GM12878 (cell line): ENCODE results near the gene ENDOG. TPM values are rescaled to one million over a fixed set of nuclear protein-coding genes. Genes with fewer than 3 reads are reported as not detected.

Experiments used
- ATAC-seq: fragments of 200-7000 bp; cut with Tn5 transposase; 3 replicates; pipeline ENCODE4 v1.9.1; 2020; ENCODE audit warnings: mild to moderate bottlenecking, moderate library complexity
- BruUV-seq: library from RNA; stranded (reverse); fragments of 400-500 nt; replicated peaks from 2 replicates; lab custom pipeline; 2021; lab: Mats Ljungman, UMichigan
- CTCF ChIA-PET: fragments of 300-600 bp; sonication (Branson Sonifier 250); formaldehyde crosslinking; extraction: SDS; loops from one replicate; lab custom pipeline; 2021; ENCODE audit warnings: inconsistent platforms; lab: Yijun Ruan, JAX
- POLR2A ChIA-PET: fragments of 350-600 bp; formaldehyde crosslinking; extraction: SDS; loops from one replicate; lab custom pipeline; 2021; ENCODE audit warnings: inconsistent platforms; lab: Charles Lee
- RAD21 ChIA-PET: fragments of 300-600 bp; sonication (Branson Sonifier 250); formaldehyde crosslinking; loops from one replicate; lab custom pipeline; 2023; ENCODE audit warnings: antibody characterized with exemption; ENCODE audit not compliant: unreplicated experiment; lab: Charles Lee
- SMC1A ChIA-PET: fragments of 300-600 bp; sonication (Branson Sonifier 250); formaldehyde crosslinking; loops from one replicate; lab custom pipeline; 2023; ENCODE audit not compliant: unreplicated experiment, uncharacterized antibody; lab: Charles Lee
- DNase-seq: peaks from one replicate; pipeline ENCODE4 v3.0.0-alpha.2; 2011; ENCODE audit warnings: low read depth, low spot score
- FAIRE-seq: peaks from 3 replicates; lab custom pipeline; 2011; peaks lifted over from hg19 to GRCh38; lab: Jason Lieb, UNC
- H2AFZ ChIP-seq: 2 replicates; pipeline ENCODE4 v1.6.0; 2011; ENCODE audit warnings: low read depth, low read length, control low read depth; ENCODE audit not compliant: control insufficient read depth
- H3K27ac ChIP-seq: 2 replicates; pipeline ENCODE4 v1.5.1; 2011; ENCODE audit warnings: control low read depth; ENCODE audit not compliant: control insufficient read depth, insufficient read depth
- H3K27me3 ChIP-seq, 2 experiments: replicated peaks in 1 of 2; 2 replicates each; pipeline versions ENCODE4 v1.6.0 to v1.6.1; 2011; ENCODE audit warnings: low read length in 1 of 2; ENCODE audit not compliant: control insufficient read depth in 2 of 2, insufficient read depth in 2 of 2
- H3K36me3 ChIP-seq, 2 experiments: 2 replicates each; pipeline ENCODE4 v1.5.1; 2011; ENCODE audit warnings: low read length in 1 of 2; ENCODE audit not compliant: control insufficient read depth in 2 of 2, insufficient read depth in 2 of 2
- H3K4me1 ChIP-seq: 2 replicates; pipeline ENCODE4 v1.6.1; 2011; ENCODE audit warnings: mild to moderate bottlenecking, low read length, moderate library complexity, mixed read lengths; ENCODE audit not compliant: control insufficient read depth, insufficient read depth
- H3K4me2 ChIP-seq: 2 replicates; pipeline ENCODE4 v1.6.0; 2011; ENCODE audit warnings: control low read depth; ENCODE audit not compliant: control insufficient read depth, insufficient read depth
- H3K4me3 ChIP-seq: fragments of 200-600 bp; sonication (generic); 2 replicates; pipeline ENCODE4 v1.5.1; 2016
- H3K79me2 ChIP-seq: 2 replicates; pipeline ENCODE4 v1.6.0; 2011; ENCODE audit warnings: low read length; ENCODE audit not compliant: control insufficient read depth, insufficient read depth
- H3K9ac ChIP-seq: 2 replicates; pipeline ENCODE4 v1.8.0; 2011; ENCODE audit warnings: low read length, control low read depth, mixed read lengths; ENCODE audit not compliant: control insufficient read depth, insufficient read depth
- H3K9me3 ChIP-seq: replicated peaks from 3 replicates; pipeline ENCODE4 v1.5.1; 2011; ENCODE audit warnings: mild to moderate bottlenecking, low read length; ENCODE audit not compliant: control insufficient read depth, insufficient read depth
- H4K20me1 ChIP-seq: 2 replicates; pipeline ENCODE4 v1.6.0; 2011; ENCODE audit not compliant: control insufficient read depth, insufficient read depth
- ASH2L ChIP-seq: fragments of 300-600, 200-600 bp; sonication (generic); IDR thresholded peaks from 2 replicates; pipeline ENCODE4 v1.6.1; 2017; ENCODE audit warnings: low read depth, mild to moderate bottlenecking, borderline replicate concordance
- CHD2 ChIP-seq: IDR thresholded peaks from 2 replicates; pipeline ENCODE4 v1.6.1; 2011; ENCODE audit warnings: low read depth, low read length, improper control_type of control experiment, borderline replicate concordance
- CREB1 ChIP-seq: IDR thresholded peaks from 2 replicates; pipeline ENCODE4 v1.6.1; 2012; ENCODE audit warnings: low read depth, mild to moderate bottlenecking, inconsistent platforms
- HCFC1 ChIP-seq: fragments of 150-350 bp; IDR thresholded peaks from 2 replicates; pipeline ENCODE4 v1.6.1; 2014; ENCODE audit warnings: low read length
- STAT3 ChIP-seq: IDR thresholded peaks from 2 replicates; pipeline ENCODE4 v1.6.1; 2011; ENCODE audit warnings: low read depth, low read length, improper control_type of control experiment
- TCF3 ChIP-seq: IDR thresholded peaks from 2 replicates; pipeline ENCODE4 v1.6.1; 2012; ENCODE audit warnings: low read depth, mild to moderate bottlenecking, low read length, borderline replicate concordance; ENCODE audit not compliant: insufficient read depth
- TCF7 ChIP-seq: IDR thresholded peaks from 2 replicates; pipeline ENCODE4 v1.6.1; 2014; ENCODE audit warnings: antibody characterized with exemption, borderline replicate concordance
- ZNF217 ChIP-seq: fragments of 450-650 bp; IDR thresholded peaks from 2 replicates; pipeline ENCODE4 v1.6.1; 2017; ENCODE audit warnings: antibody characterized with exemption, mild to moderate bottlenecking
- WGBS: methylation state at CpG from one replicate; pipeline ENCODE4 v1.1.6; 2016; ENCODE audit warnings: low lambda C conversion rate; ENCODE audit not compliant: insufficient replicate concordance, insufficient coverage; ENCODE audit errors: missing lambda C conversion rate; 5-methylcytosine and 5-hydroxymethylcytosine counted together
- in situ Hi-C: fragments of 300-500 bp; cut with MboI; formaldehyde crosslinking; loops from 9 replicates; pipeline ENCODE4 v1.14.3; 2018; ENCODE audit warnings: mixed read lengths
- intact Hi-C: fragments of 100-400 bp; cut with micrococcal nuclease; formaldehyde crosslinking; loops from one replicate; pipeline ENCODE4 v1.14.2; 2022; ENCODE audit not compliant: unreplicated experiment
- polyA plus RNA-seq, 11 experiments: library from polyadenylated mRNA; depleted of rRNA in 4 of 11; unstranded in 6 of 11; stranded (reverse) in 5 of 11; fragments of >200 nt; fragmentation: Nextera tagmentation in 4 of 11; fragmentation: Illumina TruSeq in 1 of 11; extraction: Ambion mirVana in 4 of 11; extraction: Trizol in 1 of 11; gene quantifications; 1 replicate in 1 of 11; 2 replicates in 10 of 11; pipeline versions ENCODE4 v1.2.1 to v1.2.3, GENCODE V29; 2011 to 2016; ENCODE audit warnings: inconsistent platforms in 2 of 11, missing spikeins in 2 of 11, low read depth in 1 of 11
- total RNA-seq, 4 experiments: library from RNA; depleted of rRNA in 3 of 4; stranded (reverse); fragments of >200 nt in 3 of 4; fragmentation: Illumina TruSeq in 1 of 4; extraction: Trizol in 1 of 4; gene quantifications; 2 replicates each; pipeline versions ENCODE4 v1.2.1 to v1.2.3, GENCODE V29; 2013 to 2021
- TF ChIP-seq, protein P1 (sequence below): fragments of 450-650 bp; IDR thresholded peaks from 2 replicates; pipeline ENCODE4 v1.6.1; 2017; ENCODE audit warnings: low read depth, mild to moderate bottlenecking, moderate library complexity
- TF ChIP-seq, protein P2 (sequence below): fragments of 450-650 bp; IDR thresholded peaks from 2 replicates; pipeline ENCODE4 v1.6.1; 2017; ENCODE audit warnings: borderline replicate concordance
- TF ChIP-seq, protein P3 (sequence below): IDR thresholded peaks from 2 replicates; pipeline ENCODE4 v1.6.1; 2012; ENCODE audit warnings: improper control_type of control experiment, low read depth, low read length; ENCODE audit not compliant: insufficient replicate concordance
- TF ChIP-seq, protein P4 (sequence below): IDR thresholded peaks from 2 replicates; pipeline ENCODE4 v1.6.1; 2011; ENCODE audit warnings: low read depth, mild to moderate bottlenecking, low read length, moderate library complexity, borderline replicate concordance; ENCODE audit errors: extremely low read depth

ENDOG gene
- total and polyA plus RNA-seq, 10 of the 15 experiments (the other 5 are each of a cell fraction or from before 2014, with no cell fraction given), result 0.84 to 29.2 (median 9.0) TPM

DNA sequence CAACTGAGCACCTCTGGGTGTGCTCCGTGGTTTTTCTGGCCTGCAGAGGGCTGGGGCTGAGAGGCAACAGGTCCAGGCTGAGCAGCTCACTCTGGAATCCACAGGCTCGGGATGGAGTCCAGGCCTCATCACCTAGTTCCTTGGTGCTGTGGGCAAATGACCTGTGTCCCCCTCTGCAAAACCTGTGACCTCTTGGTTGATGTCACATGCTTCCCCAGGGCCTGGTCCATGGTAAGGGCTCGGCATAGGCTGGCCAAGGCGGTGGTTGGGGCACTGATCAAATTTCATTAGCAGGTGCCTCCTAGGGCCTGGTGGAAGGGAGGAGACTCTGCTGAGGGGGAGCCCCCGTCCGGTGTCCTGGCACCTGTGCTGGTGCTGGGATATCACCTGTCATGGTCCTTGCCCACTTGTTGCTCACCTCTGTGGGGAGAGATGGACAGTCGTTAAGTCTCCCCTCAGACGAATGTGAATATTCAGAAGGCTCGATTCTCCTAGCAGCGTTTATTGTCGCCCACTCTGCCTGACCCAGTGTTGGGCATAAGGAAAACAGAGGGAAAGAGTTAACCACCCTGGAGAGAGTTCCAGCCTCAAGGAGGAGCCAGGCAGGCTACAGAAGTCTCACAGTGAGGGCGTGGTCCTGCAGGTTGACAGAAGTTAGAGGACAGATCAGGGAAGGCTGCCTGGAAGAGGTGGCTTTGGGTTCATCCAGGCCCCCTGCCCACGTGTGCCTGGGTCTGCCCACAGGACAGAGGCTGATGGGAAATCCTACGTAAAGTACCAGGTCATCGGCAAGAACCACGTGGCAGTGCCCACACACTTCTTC, 3.5 kb downstream of the ENDOG start (continued):
- TF ChIP-seq, protein P1, sequence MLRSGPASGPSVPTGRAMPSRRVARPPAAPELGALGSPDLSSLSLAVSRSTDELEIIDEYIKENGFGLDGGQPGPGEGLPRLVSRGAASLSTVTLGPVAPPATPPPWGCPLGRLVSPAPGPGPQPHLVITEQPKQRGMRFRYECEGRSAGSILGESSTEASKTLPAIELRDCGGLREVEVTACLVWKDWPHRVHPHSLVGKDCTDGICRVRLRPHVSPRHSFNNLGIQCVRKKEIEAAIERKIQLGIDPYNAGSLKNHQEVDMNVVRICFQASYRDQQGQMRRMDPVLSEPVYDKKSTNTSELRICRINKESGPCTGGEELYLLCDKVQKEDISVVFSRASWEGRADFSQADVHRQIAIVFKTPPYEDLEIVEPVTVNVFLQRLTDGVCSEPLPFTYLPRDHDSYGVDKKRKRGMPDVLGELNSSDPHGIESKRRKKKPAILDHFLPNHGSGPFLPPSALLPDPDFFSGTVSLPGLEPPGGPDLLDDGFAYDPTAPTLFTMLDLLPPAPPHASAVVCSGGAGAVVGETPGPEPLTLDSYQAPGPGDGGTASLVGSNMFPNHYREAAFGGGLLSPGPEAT, result no peak
- TF ChIP-seq HCFC1 (no peak), CREB1 (no peak)

DNA sequence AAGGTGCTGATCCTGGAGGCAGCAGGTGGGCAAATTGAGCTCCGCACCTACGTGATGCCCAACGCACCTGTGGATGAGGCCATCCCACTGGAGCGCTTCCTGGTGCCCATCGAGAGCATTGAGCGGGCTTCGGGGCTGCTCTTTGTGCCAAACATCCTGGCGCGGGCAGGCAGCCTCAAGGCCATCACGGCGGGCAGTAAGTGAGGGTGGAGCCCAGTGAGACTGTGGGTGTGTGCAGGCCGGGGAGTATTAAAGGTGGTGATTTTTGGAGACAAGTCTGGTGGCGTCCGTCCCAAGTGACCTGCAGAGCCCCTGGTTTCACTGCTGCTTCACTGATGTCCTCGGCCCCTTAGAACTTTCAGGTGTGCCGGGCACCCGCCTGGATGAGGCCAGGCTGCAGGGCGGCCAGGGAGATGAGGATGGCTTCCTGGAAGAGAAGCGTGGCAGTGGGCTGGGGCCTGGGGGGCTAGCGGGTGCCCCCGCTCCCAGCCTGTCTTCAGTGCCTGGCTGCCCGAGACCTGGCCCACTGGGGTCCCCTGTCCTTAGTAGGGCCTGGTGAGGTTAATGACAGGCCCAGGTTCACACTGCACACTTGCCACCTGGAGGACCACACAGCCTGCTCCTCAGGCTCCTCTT, 4.2 kb downstream of the ENDOG start:
- intact Hi-C loops, result no loop called here
- ATAC-seq, result no peak
- peaks cover 22 to 28% of the 10 kb centered on the region in 2 experiments for H3K36me3 ChIP-seq

More for the DNA sequence above, 4.2 kb downstream of the ENDOG start:
- RAD21 ChIA-PET, result no interaction called here
- FAIRE-seq, result no peak
- SMC1A ChIA-PET, result no interaction called here
- no peak overlapping the region for H3K4me2 ChIP-seq
- no peak overlapping the region for H3K9ac ChIP-seq
- no peaks in the 10 kb centered on the region for H3K9me3 ChIP-seq
- CTCF ChIA-PET, result no interaction called here
- H3K4me1 ChIP-seq, result peaks cover 7% of the 10 kb centered on the region; the same call in 1 of the 2 replicates
- no peak overlapping the region for H2AFZ ChIP-seq
- no peak for DNase-seq
- in situ Hi-C loops, result no loop called here
- no peaks in the 10 kb centered on the region for H3K27me3 ChIP-seq
- no TSS peak for BruUV-seq
- H3K4me3 ChIP-seq, result no peak overlapping the region
- TF ChIP-seq CREB1 (no peak), TCF3 (no peak), CHD2 (no peak), TCF7 (no peak), ASH2L (no peak), ZNF217 (no peak), STAT3 (no peak)
- TF ChIP-seq, protein P2, sequence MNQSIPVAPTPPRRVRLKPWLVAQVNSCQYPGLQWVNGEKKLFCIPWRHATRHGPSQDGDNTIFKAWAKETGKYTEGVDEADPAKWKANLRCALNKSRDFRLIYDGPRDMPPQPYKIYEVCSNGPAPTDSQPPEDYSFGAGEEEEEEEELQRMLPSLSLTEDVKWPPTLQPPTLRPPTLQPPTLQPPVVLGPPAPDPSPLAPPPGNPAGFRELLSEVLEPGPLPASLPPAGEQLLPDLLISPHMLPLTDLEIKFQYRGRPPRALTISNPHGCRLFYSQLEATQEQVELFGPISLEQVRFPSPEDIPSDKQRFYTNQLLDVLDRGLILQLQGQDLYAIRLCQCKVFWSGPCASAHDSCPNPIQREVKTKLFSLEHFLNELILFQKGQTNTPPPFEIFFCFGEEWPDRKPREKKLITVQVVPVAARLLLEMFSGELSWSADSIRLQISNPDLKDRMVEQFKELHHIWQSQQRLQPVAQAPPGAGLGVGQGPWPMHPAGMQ, result no peak
- TF ChIP-seq, protein P3, sequence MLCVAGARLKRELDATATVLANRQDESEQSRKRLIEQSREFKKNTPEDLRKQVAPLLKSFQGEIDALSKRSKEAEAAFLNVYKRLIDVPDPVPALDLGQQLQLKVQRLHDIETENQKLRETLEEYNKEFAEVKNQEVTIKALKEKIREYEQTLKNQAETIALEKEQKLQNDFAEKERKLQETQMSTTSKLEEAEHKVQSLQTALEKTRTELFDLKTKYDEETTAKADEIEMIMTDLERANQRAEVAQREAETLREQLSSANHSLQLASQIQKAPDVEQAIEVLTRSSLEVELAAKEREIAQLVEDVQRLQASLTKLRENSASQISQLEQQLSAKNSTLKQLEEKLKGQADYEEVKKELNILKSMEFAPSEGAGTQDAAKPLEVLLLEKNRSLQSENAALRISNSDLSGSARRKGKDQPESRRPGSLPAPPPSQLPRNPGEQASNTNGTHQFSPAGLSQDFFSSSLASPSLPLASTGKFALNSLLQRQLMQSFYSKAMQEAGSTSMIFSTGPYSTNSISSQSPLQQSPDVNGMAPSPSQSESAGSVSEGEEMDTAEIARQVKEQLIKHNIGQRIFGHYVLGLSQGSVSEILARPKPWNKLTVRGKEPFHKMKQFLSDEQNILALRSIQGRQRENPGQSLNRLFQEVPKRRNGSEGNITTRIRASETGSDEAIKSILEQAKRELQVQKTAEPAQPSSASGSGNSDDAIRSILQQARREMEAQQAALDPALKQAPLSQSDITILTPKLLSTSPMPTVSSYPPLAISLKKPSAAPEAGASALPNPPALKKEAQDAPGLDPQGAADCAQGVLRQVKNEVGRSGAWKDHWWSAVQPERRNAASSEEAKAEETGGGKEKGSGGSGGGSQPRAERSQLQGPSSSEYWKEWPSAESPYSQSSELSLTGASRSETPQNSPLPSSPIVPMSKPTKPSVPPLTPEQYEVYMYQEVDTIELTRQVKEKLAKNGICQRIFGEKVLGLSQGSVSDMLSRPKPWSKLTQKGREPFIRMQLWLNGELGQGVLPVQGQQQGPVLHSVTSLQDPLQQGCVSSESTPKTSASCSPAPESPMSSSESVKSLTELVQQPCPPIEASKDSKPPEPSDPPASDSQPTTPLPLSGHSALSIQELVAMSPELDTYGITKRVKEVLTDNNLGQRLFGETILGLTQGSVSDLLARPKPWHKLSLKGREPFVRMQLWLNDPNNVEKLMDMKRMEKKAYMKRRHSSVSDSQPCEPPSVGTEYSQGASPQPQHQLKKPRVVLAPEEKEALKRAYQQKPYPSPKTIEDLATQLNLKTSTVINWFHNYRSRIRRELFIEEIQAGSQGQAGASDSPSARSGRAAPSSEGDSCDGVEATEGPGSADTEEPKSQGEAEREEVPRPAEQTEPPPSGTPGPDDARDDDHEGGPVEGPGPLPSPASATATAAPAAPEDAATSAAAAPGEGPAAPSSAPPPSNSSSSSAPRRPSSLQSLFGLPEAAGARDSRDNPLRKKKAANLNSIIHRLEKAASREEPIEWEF, result no peak
- TF ChIP-seq, protein P4, sequence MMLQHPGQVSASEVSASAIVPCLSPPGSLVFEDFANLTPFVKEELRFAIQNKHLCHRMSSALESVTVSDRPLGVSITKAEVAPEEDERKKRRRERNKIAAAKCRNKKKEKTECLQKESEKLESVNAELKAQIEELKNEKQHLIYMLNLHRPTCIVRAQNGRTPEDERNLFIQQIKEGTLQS, result no peak
- TF ChIP-seq, all 136 proteins: peak for 0
- Histone ChIP-seq H3K79me2 (peaks cover 3% of the 10 kb centered on the region; the same call in 1 of the 2 replicates), H3K27ac (no peak overlapping the region), H4K20me1 (no peaks in the 10 kb centered on the region)
- WGBS, result 91% methylated on average over 22 of the region's 22 CpGs
- POLR2A ChIA-PET, result no interaction called here
